ENCODE measurements around the gene WIF1. TPM values are rescaled to one million over a fixed set of nuclear protein-coding genes. Genes with fewer than 3 reads are reported as not detected.

Gene WIF1
- total RNA-seq, 2 experiments from 2014 or later: not detected

DNA sequence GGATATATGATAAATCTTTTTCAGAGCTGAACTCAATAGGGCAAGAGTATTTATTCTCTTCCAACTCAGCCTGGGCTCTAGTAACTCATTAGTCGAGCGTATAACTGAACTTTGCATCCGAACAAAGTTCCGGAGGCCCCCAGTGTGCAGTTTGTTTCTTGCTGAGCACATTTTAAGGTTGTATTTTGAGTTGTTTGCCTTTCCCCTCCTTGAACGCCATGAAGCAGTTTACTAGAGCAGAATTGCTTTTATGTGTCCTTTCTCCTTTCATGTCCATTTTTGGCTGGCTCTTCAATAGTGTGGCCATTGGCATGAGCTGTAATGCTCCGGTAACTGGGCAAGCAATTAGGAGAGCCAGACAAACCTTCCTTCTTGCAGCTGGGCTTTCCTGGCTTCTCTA is 105.3 kb downstream of the WIF1 start:
- H4K20me1 ChIP-seq (ENCODE audit: insufficient read depth, low read length): no peaks in the 10 kb centered on the region
- intact Hi-C loops (cut with micrococcal nuclease; ENCODE audit: unreplicated experiment): no loop called here
- no peaks in the 10 kb centered on the region for H3K9me3 ChIP-seq (ENCODE audit: low read length)
- no peak for DNase-seq (ENCODE audit: low spot score)
- BruUV-seq (replicated peaks): no TSS peak
- H3K4me1 ChIP-seq (ENCODE audit: insufficient read depth, low read length, poor library complexity, severe bottlenecking): no peaks in the 10 kb centered on the region
- no peaks in the 10 kb centered on the region for H3K9me2 ChIP-seq (ENCODE audit: insufficient read depth, low read length)
- H3K27ac ChIP-seq (ENCODE audit: low read depth, low read length, poor library complexity, severe bottlenecking): no peak overlapping the region
- H3K4me2 ChIP-seq (ENCODE audit: low read length): no peak overlapping the region
- no peaks in the 10 kb centered on the region for H3K79me2 ChIP-seq (ENCODE audit: insufficient read depth, low read depth, low read length)
- no peaks in the 10 kb centered on the region for H3K36me3 ChIP-seq (ENCODE audit: insufficient read depth, low read length)
- no peak overlapping the region for H3K4me3 ChIP-seq (ENCODE audit: low read depth, low read length, poor library complexity, severe bottlenecking)
- POLR2A ChIA-PET: interaction anchor here (0.7 kb wide), 1 partner anchor 26 kb away, joined by 3 read pairs; no protein-coding TSS in a partner anchor
- no peak for TF ChIP-seq EZH2phosphoT487 (IDR thresholded peaks at IDR 0.05; ENCODE audit: borderline replicate concordance, low read depth, low read length)
- TF ChIP-seq, protein P1, sequence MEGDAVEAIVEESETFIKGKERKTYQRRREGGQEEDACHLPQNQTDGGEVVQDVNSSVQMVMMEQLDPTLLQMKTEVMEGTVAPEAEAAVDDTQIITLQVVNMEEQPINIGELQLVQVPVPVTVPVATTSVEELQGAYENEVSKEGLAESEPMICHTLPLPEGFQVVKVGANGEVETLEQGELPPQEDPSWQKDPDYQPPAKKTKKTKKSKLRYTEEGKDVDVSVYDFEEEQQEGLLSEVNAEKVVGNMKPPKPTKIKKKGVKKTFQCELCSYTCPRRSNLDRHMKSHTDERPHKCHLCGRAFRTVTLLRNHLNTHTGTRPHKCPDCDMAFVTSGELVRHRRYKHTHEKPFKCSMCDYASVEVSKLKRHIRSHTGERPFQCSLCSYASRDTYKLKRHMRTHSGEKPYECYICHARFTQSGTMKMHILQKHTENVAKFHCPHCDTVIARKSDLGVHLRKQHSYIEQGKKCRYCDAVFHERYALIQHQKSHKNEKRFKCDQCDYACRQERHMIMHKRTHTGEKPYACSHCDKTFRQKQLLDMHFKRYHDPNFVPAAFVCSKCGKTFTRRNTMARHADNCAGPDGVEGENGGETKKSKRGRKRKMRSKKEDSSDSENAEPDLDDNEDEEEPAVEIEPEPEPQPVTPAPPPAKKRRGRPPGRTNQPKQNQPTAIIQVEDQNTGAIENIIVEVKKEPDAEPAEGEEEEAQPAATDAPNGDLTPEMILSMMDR (conservative IDR thresholded peaks at IDR 0.05; ENCODE audit: low read length): no peak
- CTCF ChIA-PET (ENCODE audit: unreplicated experiment): no interaction called here
- H2AFZ ChIP-seq (ENCODE audit: low read length): no peak overlapping the region

DNA sequence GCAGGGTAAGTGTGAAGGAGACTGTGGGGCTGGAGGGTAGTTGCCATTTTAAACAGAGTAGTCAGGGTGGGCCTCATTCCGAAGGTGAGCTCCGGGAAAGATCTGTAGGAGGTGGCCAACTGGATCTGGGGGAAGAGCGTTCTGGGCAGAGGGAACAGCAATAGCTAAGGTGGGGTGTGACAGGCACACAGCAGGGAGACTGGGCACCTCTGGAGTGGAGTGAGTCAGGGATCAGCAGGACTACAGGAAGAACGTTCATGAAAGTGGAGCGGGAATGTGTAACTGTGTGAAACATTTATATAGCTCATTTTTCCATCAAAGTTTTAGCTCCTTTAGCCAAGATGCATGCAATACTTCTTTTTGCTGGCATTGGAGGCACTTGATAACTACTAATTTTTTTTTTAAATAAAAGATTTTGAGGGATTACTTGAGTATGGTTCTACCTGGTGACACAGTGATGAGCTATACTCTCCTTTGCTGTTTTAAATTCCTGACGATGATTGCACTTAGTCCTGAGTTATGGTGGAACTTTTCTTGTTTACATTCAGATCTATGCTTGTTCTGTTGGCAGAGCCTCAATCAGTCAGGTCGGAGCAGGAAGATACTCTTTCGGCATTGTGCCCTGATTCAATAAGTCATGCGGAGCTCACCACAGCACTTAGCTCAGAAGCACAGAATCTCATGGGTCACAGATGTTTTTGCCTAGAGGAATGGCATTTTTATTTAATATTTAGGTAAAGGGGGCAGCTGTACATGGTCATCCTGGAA is 106.4 kb downstream of the WIF1 start:
- H3K4me2 ChIP-seq (ENCODE audit: low read length): no peak overlapping the region
- POLR2A ChIA-PET: interaction anchor here (0.7 kb wide), 1 partner anchor 87 kb away, joined by 3 read pairs; no protein-coding TSS in a partner anchor
- H3K27ac ChIP-seq (ENCODE audit: low read depth, low read length, poor library complexity, severe bottlenecking): no peak overlapping the region
- TF ChIP-seq, protein P1 (conservative IDR thresholded peaks at IDR 0.05; ENCODE audit: low read length): no peak
- no peak for TF ChIP-seq EZH2phosphoT487 (IDR thresholded peaks at IDR 0.05; ENCODE audit: borderline replicate concordance, low read depth, low read length)
- no peak overlapping the region for H3K4me3 ChIP-seq (ENCODE audit: low read depth, low read length, poor library complexity, severe bottlenecking)
- no TSS peak for BruUV-seq (replicated peaks)
- no peaks in the 10 kb centered on the region for H4K20me1 ChIP-seq (ENCODE audit: insufficient read depth, low read length)
- intact Hi-C loops (cut with micrococcal nuclease; ENCODE audit: unreplicated experiment): no loop called here
- H3K79me2 ChIP-seq (ENCODE audit: insufficient read depth, low read depth, low read length): no peaks in the 10 kb centered on the region
- H3K36me3 ChIP-seq (ENCODE audit: insufficient read depth, low read length): no peaks in the 10 kb centered on the region
- DNase-seq (ENCODE audit: low spot score): no peak
- no peak overlapping the region for H2AFZ ChIP-seq (ENCODE audit: low read length)
- no peaks in the 10 kb centered on the region for H3K4me1 ChIP-seq (ENCODE audit: insufficient read depth, low read length, poor library complexity, severe bottlenecking)
- CTCF ChIA-PET (ENCODE audit: unreplicated experiment): no interaction called here
- no peaks in the 10 kb centered on the region for H3K9me2 ChIP-seq (ENCODE audit: insufficient read depth, low read length)
- H3K9me3 ChIP-seq (ENCODE audit: low read length): no peaks in the 10 kb centered on the region

DNA sequence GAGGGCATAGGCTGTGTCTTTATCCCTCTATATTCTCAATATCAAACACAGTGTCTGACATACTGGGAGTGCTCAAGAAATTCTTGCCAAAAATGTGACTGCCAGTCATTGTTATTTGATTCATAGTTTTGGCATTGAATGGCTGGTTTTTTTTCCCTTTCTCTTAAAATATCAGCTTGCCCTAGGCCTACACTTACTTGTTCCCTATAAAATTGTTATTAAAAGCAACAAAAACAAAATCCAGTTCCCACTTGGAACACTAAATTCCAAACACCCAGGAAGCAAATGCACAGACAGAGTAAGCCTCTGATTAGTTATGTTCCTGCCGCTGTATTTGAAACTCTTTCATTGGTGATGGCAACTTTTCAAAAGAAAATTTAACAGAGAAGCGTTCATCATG is 110.7 kb downstream of the WIF1 start:
- CTCF ChIA-PET (ENCODE audit: unreplicated experiment): no interaction called here
- Histone ChIP-seq H3K36me3 (ENCODE audit: insufficient read depth, low read length) (no peaks in the 10 kb centered on the region), H3K27ac (ENCODE audit: low read depth, low read length, poor library complexity, severe bottlenecking) (no peak overlapping the region), H3K4me2 (ENCODE audit: low read length) (no peak overlapping the region), H3K9me2 (ENCODE audit: insufficient read depth, low read length) (no peaks in the 10 kb centered on the region), H3K4me3 (ENCODE audit: low read depth, low read length, poor library complexity, severe bottlenecking) (no peak overlapping the region), H4K20me1 (ENCODE audit: insufficient read depth, low read length) (no peaks in the 10 kb centered on the region), H2AFZ (ENCODE audit: low read length) (no peak overlapping the region), H3K79me2 (ENCODE audit: insufficient read depth, low read depth, low read length) (no peaks in the 10 kb centered on the region), H3K4me1 (ENCODE audit: insufficient read depth, low read length, poor library complexity, severe bottlenecking) (no peaks in the 10 kb centered on the region), H3K9me3 (ENCODE audit: low read length) (no peaks in the 10 kb centered on the region)
- intact Hi-C loops (cut with micrococcal nuclease; ENCODE audit: unreplicated experiment): no loop called here
- DNase-seq (ENCODE audit: low spot score): no peak
- TF ChIP-seq, protein P1 (conservative IDR thresholded peaks at IDR 0.05; ENCODE audit: low read length): no peak
- TF ChIP-seq EZH2phosphoT487 (IDR thresholded peaks at IDR 0.05; ENCODE audit: borderline replicate concordance, low read depth, low read length): no peak
- no TSS peak for BruUV-seq (replicated peaks)
- POLR2A ChIA-PET: interaction anchor here (1.5 kb wide), 1 partner anchor 16 kb away, joined by 6 read pairs; no protein-coding TSS in a partner anchor
